ENCODE data around the gene PRKN. TPM values are rescaled to one million over a fixed set of nuclear protein-coding genes. Genes with fewer than 3 reads are reported as not detected.

Gene PRKN
- total RNA-seq, 1 experiment from 2014 or later = 1.2 TPM

- no peak for DNase-seq (ENCODE audit: low spot score)
- intact Hi-C loops (cut with micrococcal nuclease; ENCODE audit: unreplicated experiment) = no loop called here
- CTCF ChIA-PET = no interaction called here
- Histone ChIP-seq H3K27me3 (replicated peaks; ENCODE audit: insufficient read depth, low read depth, low read length, poor library complexity) (no peaks in the 10 kb centered on the region), H3K36me3 (ENCODE audit: insufficient read depth, low read length, poor library complexity, severe bottlenecking) (no peaks in the 10 kb centered on the region), H3K4me1 (ENCODE audit: insufficient read depth, low read length, poor library complexity, severe bottlenecking) (no peaks in the 10 kb centered on the region), H3K9me3 (ENCODE audit: low read depth, low read length, poor library complexity, severe bottlenecking) (no peaks in the 10 kb centered on the region), H3K4me3 (ENCODE audit: low read depth, low read length, poor library complexity, severe bottlenecking) (no peak overlapping the region), H3K27ac (ENCODE audit: low read depth, low read length, poor library complexity, severe bottlenecking) (no peak overlapping the region)
- TF ChIP-seq EZH2 (IDR thresholded peaks at IDR 0.05; ENCODE audit: borderline replicate concordance, low read depth, low read length, poor library complexity, severe bottlenecking) (no peak), CTCF (conservative IDR thresholded peaks at IDR 0.05; ENCODE audit: low read depth, low read length) (no peak)
- POLR2A ChIA-PET (ENCODE audit: low non-redundant PET) = no interaction called here
- BruUV-seq (replicated peaks) = no TSS peak
Observed at GRCh38 chr6:162698440-162698839, 29.1 kb downstream of the PRKN start.

GRCh38 chr6:162697872-162698403 is 29.6 kb downstream of the PRKN start:
- no peaks in the 10 kb centered on the region for H3K27me3 ChIP-seq (replicated peaks; ENCODE audit: insufficient read depth, low read depth, low read length, poor library complexity)
- ChIA-PET POLR2A (ENCODE audit: low non-redundant PET) (no interaction called here), CTCF (no interaction called here)
- H3K9me3 ChIP-seq (ENCODE audit: low read depth, low read length, poor library complexity, severe bottlenecking) = no peaks in the 10 kb centered on the region
- intact Hi-C loops (cut with micrococcal nuclease; ENCODE audit: unreplicated experiment) = no loop called here
- H3K4me3 ChIP-seq (ENCODE audit: low read depth, low read length, poor library complexity, severe bottlenecking) = no peak overlapping the region
- TF ChIP-seq EZH2 (IDR thresholded peaks at IDR 0.05; ENCODE audit: borderline replicate concordance, low read depth, low read length, poor library complexity, severe bottlenecking) (no peak), CTCF (conservative IDR thresholded peaks at IDR 0.05; ENCODE audit: low read depth, low read length) (no peak)
- no peak overlapping the region for H3K27ac ChIP-seq (ENCODE audit: low read depth, low read length, poor library complexity, severe bottlenecking)
- H3K36me3 ChIP-seq (ENCODE audit: insufficient read depth, low read length, poor library complexity, severe bottlenecking) = no peaks in the 10 kb centered on the region
- no TSS peak for BruUV-seq (replicated peaks)
- H3K4me1 ChIP-seq (ENCODE audit: insufficient read depth, low read length, poor library complexity, severe bottlenecking) = no peaks in the 10 kb centered on the region
- no peak for DNase-seq (ENCODE audit: low spot score)

- POLR2A ChIA-PET (ENCODE audit: low non-redundant PET) = no interaction called here
- intact Hi-C loops (cut with micrococcal nuclease; ENCODE audit: unreplicated experiment) = no loop called here
- no peaks in the 10 kb centered on the region for H3K4me1 ChIP-seq (ENCODE audit: insufficient read depth, low read length, poor library complexity, severe bottlenecking)
- H3K36me3 ChIP-seq (ENCODE audit: insufficient read depth, low read length, poor library complexity, severe bottlenecking) = no peaks in the 10 kb centered on the region
- DNase-seq (ENCODE audit: low spot score) = no peak
- no peaks in the 10 kb centered on the region for H3K27me3 ChIP-seq (replicated peaks; ENCODE audit: insufficient read depth, low read depth, low read length, poor library complexity)
- CTCF ChIA-PET = no interaction called here
- no peaks in the 10 kb centered on the region for H3K9me3 ChIP-seq (ENCODE audit: low read depth, low read length, poor library complexity, severe bottlenecking)
- BruUV-seq (replicated peaks) = no TSS peak
- H3K4me3 ChIP-seq (ENCODE audit: low read depth, low read length, poor library complexity, severe bottlenecking) = no peak overlapping the region
- TF ChIP-seq EZH2 (IDR thresholded peaks at IDR 0.05; ENCODE audit: borderline replicate concordance, low read depth, low read length, poor library complexity, severe bottlenecking) (no peak), CTCF (conservative IDR thresholded peaks at IDR 0.05; ENCODE audit: low read depth, low read length) (no peak)
- H3K27ac ChIP-seq (ENCODE audit: low read depth, low read length, poor library complexity, severe bottlenecking) = no peak overlapping the region
Observed at GRCh38 chr6:162690158-162690557, 37.4 kb downstream of the PRKN start.

All from A673 (cell line).